Glutamatergic neuron (in vitro differentiated cells): Measurements from ENCODE around the gene LAMA1. TPM values are rescaled to one million over a fixed set of nuclear protein-coding genes. Genes with fewer than 3 reads are reported as not detected.
"Not testable (repeated sequence)": the region's sequence is repeated elsewhere in the genome, so short reads cannot be mapped to it uniquely, and the experiment has no call there.

ENCODE experiments used
- DNase-seq: peaks from one replicate; pipeline ENCODE4 v3.0.0; 2022
- H3K27ac Mint-ChIP-seq: one replicate; pipeline ENCODE4 v1.8.0; 2020; ENCODE audit warnings: mild to moderate bottlenecking, mixed read lengths, inconsistent platforms; ENCODE audit not compliant: unreplicated experiment
- H3K27me3 Mint-ChIP-seq: one replicate; pipeline ENCODE4 v1.8.0; 2020; ENCODE audit warnings: mild to moderate bottlenecking, moderate library complexity, mixed read lengths, inconsistent platforms; ENCODE audit not compliant: unreplicated experiment
- H3K36me3 Mint-ChIP-seq: one replicate; pipeline ENCODE4 v1.8.0; 2020; ENCODE audit warnings: mild to moderate bottlenecking, mixed read lengths, inconsistent platforms; ENCODE audit not compliant: unreplicated experiment
- H3K4me1 Mint-ChIP-seq: one replicate; pipeline ENCODE4 v1.8.0; 2020; ENCODE audit warnings: mild to moderate bottlenecking, low read depth, mixed read lengths, inconsistent platforms; ENCODE audit not compliant: unreplicated experiment
- H3K4me3 Mint-ChIP-seq: one replicate; pipeline ENCODE4 v1.8.0; 2020; ENCODE audit warnings: mild to moderate bottlenecking, mixed read lengths, inconsistent platforms; ENCODE audit not compliant: unreplicated experiment
- H3K9me3 Mint-ChIP-seq: one replicate; pipeline ENCODE4 v1.8.0; 2020; ENCODE audit warnings: mild to moderate bottlenecking, moderate library complexity, mixed read lengths, inconsistent platforms; ENCODE audit not compliant: unreplicated experiment
- total RNA-seq: library from RNA; stranded (reverse); fragmentation: NEBNext Ultra II Directional; extraction: Animal tissue kit (Norgen Biotek cat#: 25700); gene quantifications from one replicate; pipeline ENCODE4 v1.2.1, GENCODE V29; 2021; ENCODE audit not compliant: unreplicated experiment
- TF ChIP-seq, protein P1 (sequence below): fragments of 200-600 bp; sonication (generic); IDR thresholded peaks from one replicate; pipeline ENCODE4 v1.5.0; 2021; ENCODE audit not compliant: partially characterized antibody, unreplicated experiment

LAMA1 gene
- total RNA-seq, 1 donor from 2014 or later = 32.0 TPM

DNA sequence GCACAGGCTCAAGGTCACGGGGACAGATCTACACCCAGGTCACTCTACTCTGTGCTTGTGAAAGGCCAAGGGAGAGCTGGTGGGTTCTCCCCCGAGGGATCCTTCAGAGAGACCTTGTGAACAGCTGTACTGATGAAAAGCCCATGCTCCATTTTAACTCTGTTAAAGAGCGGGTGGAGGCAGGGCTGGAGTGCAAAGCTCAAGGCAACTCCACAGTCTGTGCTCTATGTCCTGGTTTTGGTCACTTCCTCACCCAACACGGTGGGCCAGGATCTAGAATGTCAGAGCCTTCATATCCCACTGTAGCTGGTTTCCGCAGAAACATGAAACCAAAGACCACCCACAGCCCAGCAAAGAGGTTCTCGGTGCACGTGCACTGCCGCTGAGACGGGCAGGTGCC is 177.1 kb downstream of the LAMA1 start:
- H3K9me3 Mint-ChIP-seq = no peaks in the 10 kb centered on the region
- H3K36me3 Mint-ChIP-seq = no peaks in the 10 kb centered on the region
- no peak overlapping the region for H3K27ac Mint-ChIP-seq
- TF ChIP-seq, protein P1, sequence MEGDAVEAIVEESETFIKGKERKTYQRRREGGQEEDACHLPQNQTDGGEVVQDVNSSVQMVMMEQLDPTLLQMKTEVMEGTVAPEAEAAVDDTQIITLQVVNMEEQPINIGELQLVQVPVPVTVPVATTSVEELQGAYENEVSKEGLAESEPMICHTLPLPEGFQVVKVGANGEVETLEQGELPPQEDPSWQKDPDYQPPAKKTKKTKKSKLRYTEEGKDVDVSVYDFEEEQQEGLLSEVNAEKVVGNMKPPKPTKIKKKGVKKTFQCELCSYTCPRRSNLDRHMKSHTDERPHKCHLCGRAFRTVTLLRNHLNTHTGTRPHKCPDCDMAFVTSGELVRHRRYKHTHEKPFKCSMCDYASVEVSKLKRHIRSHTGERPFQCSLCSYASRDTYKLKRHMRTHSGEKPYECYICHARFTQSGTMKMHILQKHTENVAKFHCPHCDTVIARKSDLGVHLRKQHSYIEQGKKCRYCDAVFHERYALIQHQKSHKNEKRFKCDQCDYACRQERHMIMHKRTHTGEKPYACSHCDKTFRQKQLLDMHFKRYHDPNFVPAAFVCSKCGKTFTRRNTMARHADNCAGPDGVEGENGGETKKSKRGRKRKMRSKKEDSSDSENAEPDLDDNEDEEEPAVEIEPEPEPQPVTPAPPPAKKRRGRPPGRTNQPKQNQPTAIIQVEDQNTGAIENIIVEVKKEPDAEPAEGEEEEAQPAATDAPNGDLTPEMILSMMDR = no peak
- DNase-seq = no peak
- no peak overlapping the region for H3K4me3 Mint-ChIP-seq
- H3K4me1 Mint-ChIP-seq = no peaks in the 10 kb centered on the region
- no peaks in the 10 kb centered on the region for H3K27me3 Mint-ChIP-seq

GRCh38 chr18:6939972-6940371 is 177.6 kb downstream of the LAMA1 start:
- no peak for DNase-seq

DNA sequence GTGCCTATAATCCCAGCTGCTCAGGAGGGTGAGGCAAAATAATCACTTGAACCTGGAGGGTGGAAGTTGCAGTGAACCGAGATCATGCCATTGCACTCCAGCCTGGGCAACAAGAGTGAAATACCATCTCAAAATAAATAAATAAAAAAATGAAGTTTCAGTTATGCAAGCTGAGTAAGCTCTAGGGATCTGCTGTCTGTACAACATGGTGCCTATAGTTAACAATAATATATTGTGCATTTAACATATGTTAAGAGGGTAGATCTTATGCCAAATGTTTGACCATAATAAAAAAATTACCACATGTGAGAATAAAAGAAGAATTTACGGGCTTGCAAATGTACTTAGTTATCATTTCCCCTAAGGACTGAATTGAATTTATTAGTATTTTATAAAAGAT is 179.2 kb downstream of the LAMA1 start:
- not testable (repeated sequence) for H3K4me3 Mint-ChIP-seq, DNase-seq, H3K4me1 Mint-ChIP-seq, H3K27me3 Mint-ChIP-seq, H3K36me3 Mint-ChIP-seq, H3K9me3 Mint-ChIP-seq, H3K27ac Mint-ChIP-seq

More at GRCh38 chr18:6939972-6940371, 177.6 kb downstream of the LAMA1 start:
- Mint-ChIP-seq H3K36me3 (no peaks in the 10 kb centered on the region), H3K4me1 (no peaks in the 10 kb centered on the region), H3K9me3 (no peaks in the 10 kb centered on the region), H3K27me3 (no peaks in the 10 kb centered on the region), H3K27ac (no peak overlapping the region), H3K4me3 (no peak overlapping the region)
- TF ChIP-seq, protein P1 = no peak

DNA sequence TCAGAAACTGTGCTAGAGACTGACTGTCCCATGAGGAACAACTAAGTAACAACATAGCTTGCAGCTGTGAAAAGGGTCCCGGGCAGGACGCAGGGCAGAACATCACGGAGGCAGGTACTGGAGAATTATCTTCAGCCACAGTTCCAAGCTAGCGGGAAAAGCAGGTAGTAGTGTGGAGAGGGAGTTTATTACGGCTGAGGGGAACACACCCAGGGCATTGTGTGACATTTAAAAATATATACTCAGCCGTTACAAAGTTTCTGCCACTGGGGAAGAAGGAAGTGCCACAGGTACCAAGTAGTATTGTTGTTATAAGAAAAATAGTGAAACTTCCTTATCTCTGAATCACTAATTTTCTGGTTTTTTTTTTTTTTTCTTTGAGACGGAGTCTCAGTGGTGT is 179.6 kb downstream of the LAMA1 start:
- H3K9me3 Mint-ChIP-seq = no peaks in the 10 kb centered on the region
- no peaks in the 10 kb centered on the region for H3K4me1 Mint-ChIP-seq
- no peaks in the 10 kb centered on the region for H3K27me3 Mint-ChIP-seq
- no peaks in the 10 kb centered on the region for H3K36me3 Mint-ChIP-seq
- H3K27ac Mint-ChIP-seq = no peak overlapping the region
- no peak overlapping the region for H3K4me3 Mint-ChIP-seq
- TF ChIP-seq, protein P1 = no peak
- DNase-seq = no peak

DNA sequence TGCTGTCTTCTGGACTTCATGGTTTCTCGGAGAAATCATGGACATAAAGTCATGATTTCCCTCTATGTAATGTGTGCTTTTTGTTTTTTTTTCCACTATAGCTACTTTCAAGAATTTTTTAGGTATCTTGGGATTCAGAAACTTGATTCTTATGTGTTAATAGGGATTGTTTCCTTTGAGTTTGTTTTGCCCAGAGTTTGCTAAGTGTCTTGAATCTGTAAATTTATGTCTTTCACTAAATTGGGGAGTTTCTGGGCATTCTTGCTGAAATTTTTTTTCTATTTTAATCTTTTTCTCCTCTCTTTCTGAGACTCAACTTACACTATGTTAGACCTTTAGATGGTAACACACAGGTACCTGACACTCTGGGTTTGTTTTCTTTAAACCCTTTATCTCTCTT is 182.7 kb downstream of the LAMA1 start:
- H3K27ac Mint-ChIP-seq = no peak overlapping the region
- H3K4me3 Mint-ChIP-seq = no peak overlapping the region
- no peak for DNase-seq
- no peaks in the 10 kb centered on the region for H3K9me3 Mint-ChIP-seq
- H3K36me3 Mint-ChIP-seq = no peaks in the 10 kb centered on the region
- H3K27me3 Mint-ChIP-seq = no peaks in the 10 kb centered on the region
- TF ChIP-seq, protein P1 = no peak
- no peaks in the 10 kb centered on the region for H3K4me1 Mint-ChIP-seq
